HEK293 (cell line): ENCODE measurements around the gene PABPN1.

ENCODE experiments used
- FEZF1 ChIP-seq: fragments of 450-650 bp; formaldehyde crosslinking; IDR thresholded peaks from 2 replicates; pipeline ENCODE4 v1.5.1; 2016; ENCODE audit warnings: missing biosample characterization, missing genetic modification characterization
- IKZF3 ChIP-seq: fragments of 450-650 bp; IDR thresholded peaks from 2 replicates; pipeline ENCODE4 v1.5.0; 2018; ENCODE audit warnings: missing biosample characterization, mild to moderate bottlenecking, missing genetic modification characterization, moderate library complexity
- OSR2 ChIP-seq: fragments of 450-650 bp; formaldehyde crosslinking; IDR thresholded peaks from 2 replicates; pipeline ENCODE4 v1.5.1; 2016; ENCODE audit warnings: missing biosample characterization, missing genetic modification characterization
- SP7 ChIP-seq: fragments of 450-650 bp; formaldehyde crosslinking; IDR thresholded peaks from 2 replicates; pipeline ENCODE4 v1.5.1; 2016; ENCODE audit warnings: missing biosample characterization, missing genetic modification characterization
- YY2 ChIP-seq: fragments of 450-650 bp; formaldehyde crosslinking; IDR thresholded peaks from 2 replicates; pipeline ENCODE4 v1.5.1; 2016; ENCODE audit warnings: missing biosample characterization, missing genetic modification characterization
- ZBTB21 ChIP-seq: fragments of 450-650 bp; formaldehyde crosslinking; IDR thresholded peaks from 2 replicates; pipeline ENCODE4 v1.5.1; 2017; ENCODE audit warnings: missing biosample characterization, missing genetic modification characterization
- ZBTB26 ChIP-seq: fragments of 450-650 bp; formaldehyde crosslinking; optimal IDR thresholded peaks from 2 replicates; pipeline ENCODE3; 2016; ENCODE audit warnings: missing biosample characterization, mild to moderate bottlenecking, missing genetic modification characterization
- ZBTB48 ChIP-seq: fragments of 450-650 bp; formaldehyde crosslinking; IDR thresholded peaks from 2 replicates; pipeline ENCODE4 v1.5.1; 2016; ENCODE audit warnings: missing biosample characterization, missing genetic modification characterization
- ZBTB7A ChIP-seq: fragments of 450-650 bp; formaldehyde crosslinking; IDR thresholded peaks from 2 replicates; pipeline ENCODE4 v1.5.1; 2016; ENCODE audit warnings: low read depth, missing biosample characterization, missing genetic modification characterization
- ZNF112 ChIP-seq: fragments of 450-650 bp; formaldehyde crosslinking; IDR thresholded peaks from 2 replicates; pipeline ENCODE4 v1.5.0; 2017; ENCODE audit warnings: missing biosample characterization, missing genetic modification characterization
- ZNF138 ChIP-seq: fragments of 450-650 bp; formaldehyde crosslinking; IDR thresholded peaks from 2 replicates; pipeline ENCODE4 v1.5.1; 2016; ENCODE audit warnings: missing biosample characterization, missing genetic modification characterization, borderline replicate concordance
- ZNF146 ChIP-seq: fragments of 450-650 bp; formaldehyde crosslinking; IDR thresholded peaks from 2 replicates; pipeline ENCODE4 v1.5.1; 2016; ENCODE audit warnings: missing biosample characterization, missing genetic modification characterization
- ZNF18 ChIP-seq: fragments of 450-650 bp; formaldehyde crosslinking; IDR thresholded peaks from 2 replicates; pipeline ENCODE4 v1.5.1; 2016; ENCODE audit warnings: missing biosample characterization, missing genetic modification characterization
- ZNF24 ChIP-seq: fragments of 450-650 bp; formaldehyde crosslinking; IDR thresholded peaks from 2 replicates; pipeline ENCODE4 v1.5.1; 2016; ENCODE audit warnings: missing biosample characterization, missing genetic modification characterization
- ZNF335 ChIP-seq: fragments of 450-650 bp; formaldehyde crosslinking; conservative IDR thresholded peaks from 2 replicates; pipeline ENCODE4 v1.5.1; 2016; ENCODE audit warnings: missing biosample characterization, missing genetic modification characterization
- ZNF341 ChIP-seq: fragments of 450-650 bp; formaldehyde crosslinking; IDR thresholded peaks from 2 replicates; pipeline ENCODE4; 2016; ENCODE audit warnings: low read depth, missing biosample characterization, missing genetic modification characterization
- ZNF391 ChIP-seq: fragments of 450-650 bp; formaldehyde crosslinking; IDR thresholded peaks from 2 replicates; pipeline ENCODE4 v1.5.1; 2016; ENCODE audit warnings: low read depth, missing biosample characterization, missing genetic modification characterization, borderline replicate concordance
- ZNF416 ChIP-seq: fragments of 450-650 bp; formaldehyde crosslinking; IDR thresholded peaks from 2 replicates; pipeline ENCODE4 v1.5.1; 2016; ENCODE audit warnings: missing biosample characterization, missing genetic modification characterization
- ZNF548 ChIP-seq: fragments of 450-650 bp; formaldehyde crosslinking; IDR thresholded peaks from 2 replicates; pipeline ENCODE4 v1.5.1; 2016; ENCODE audit warnings: missing biosample characterization, missing genetic modification characterization
- ZNF621 ChIP-seq: fragments of 450-650 bp; formaldehyde crosslinking; IDR thresholded peaks from 2 replicates; pipeline ENCODE4 v1.5.1; 2017; ENCODE audit warnings: missing biosample characterization, missing genetic modification characterization
- ZNF677 ChIP-seq: fragments of 450-650 bp; IDR thresholded peaks from 2 replicates; pipeline ENCODE4 v1.5.0; 2018; ENCODE audit warnings: missing biosample characterization, mild to moderate bottlenecking, missing genetic modification characterization, moderate library complexity
- ZNF701 ChIP-seq: fragments of 450-650 bp; formaldehyde crosslinking; IDR thresholded peaks from 2 replicates; pipeline ENCODE4 v1.5.1; 2016; ENCODE audit warnings: missing biosample characterization, missing genetic modification characterization
- ZNF792 ChIP-seq: fragments of 450-650 bp; formaldehyde crosslinking; IDR thresholded peaks from 2 replicates; pipeline ENCODE4 v1.5.1; 2016; ENCODE audit warnings: missing biosample characterization, missing genetic modification characterization
- ZXDB ChIP-seq: fragments of 450-650 bp; formaldehyde crosslinking; IDR thresholded peaks from 2 replicates; pipeline ENCODE4 v1.5.1; 2016; ENCODE audit warnings: missing biosample characterization, missing genetic modification characterization
- TF ChIP-seq, protein P1 (sequence below): fragments of 450-650 bp; formaldehyde crosslinking; IDR thresholded peaks from 2 replicates; pipeline ENCODE4 v1.5.1; 2017; ENCODE audit warnings: missing biosample characterization, missing genetic modification characterization
- TF ChIP-seq, protein P2 (sequence below): fragments of 450-650 bp; formaldehyde crosslinking; IDR thresholded peaks from 2 replicates; pipeline ENCODE4 v1.5.1; 2016; ENCODE audit warnings: missing biosample characterization, missing genetic modification characterization
- TF ChIP-seq, protein P3 (sequence below): fragments of 450-650 bp; formaldehyde crosslinking; IDR thresholded peaks from 2 replicates; pipeline ENCODE4 v1.5.1; 2016; ENCODE audit warnings: missing biosample characterization, missing genetic modification characterization
- TF ChIP-seq, protein P4 (sequence below): fragments of 450-650 bp; formaldehyde crosslinking; IDR thresholded peaks from 2 replicates; pipeline ENCODE4 v1.5.1; 2017; ENCODE audit warnings: missing biosample characterization, missing genetic modification characterization

The PABPN1 gene

GRCh38 chr14:23352506-23353432, 31.5 kb downstream of the PABPN1 start, which contains the start of gene SLC22A17 (continued):
- TF ChIP-seq FEZF1 (tag by site-specific recombination) (no peak), ZNF146 (tag by site-specific recombination) (no peak), ZNF24 (tag by site-specific recombination) (peak; percentile 99), ZBTB26 (tag by site-specific recombination) (peak; percentile 75), ZXDB (tag by site-specific recombination) (peak; percentile 42; the same call in 1 of the 2 replicates), ZNF341 (tag by site-specific recombination) (0 out of 2 replicates have a peak, but pooled peaks have one; percentile 8), ZNF138 (tag by site-specific recombination) (no peak), ZBTB21 (tag by site-specific recombination) (peak; percentile 67; the same call in 1 of the 2 replicates), ZNF677 (no peak), ZNF621 (tag by site-specific recombination) (no peak), ZNF112 (tag by site-specific recombination) (no peak), ZNF335 (tag by site-specific recombination) (peak; percentile 55), ZNF18 (tag by site-specific recombination) (no peak), ZNF548 (tag by site-specific recombination) (no peak), ZNF701 (tag by site-specific recombination) (no peak), ZNF792 (tag by site-specific recombination) (no peak), ZBTB7A (0 out of 2 replicates have a peak, but pooled peaks have one; percentile 43), ZNF391 (tag by site-specific recombination) (0 out of 2 replicates have a peak, but pooled peaks have one; percentile 43), OSR2 (tag by site-specific recombination) (no peak), IKZF3 (no peak), SP7 (tag by site-specific recombination) (0 out of 2 replicates have a peak, but pooled peaks have one; percentile 17), ZBTB48 (tag by site-specific recombination) (peak; percentile 28; the same call in 1 of the 2 replicates), ZNF416 (tag by site-specific recombination) (no peak), YY2 (tag by site-specific recombination) (no peak)
- TF ChIP-seq, protein P1, sequence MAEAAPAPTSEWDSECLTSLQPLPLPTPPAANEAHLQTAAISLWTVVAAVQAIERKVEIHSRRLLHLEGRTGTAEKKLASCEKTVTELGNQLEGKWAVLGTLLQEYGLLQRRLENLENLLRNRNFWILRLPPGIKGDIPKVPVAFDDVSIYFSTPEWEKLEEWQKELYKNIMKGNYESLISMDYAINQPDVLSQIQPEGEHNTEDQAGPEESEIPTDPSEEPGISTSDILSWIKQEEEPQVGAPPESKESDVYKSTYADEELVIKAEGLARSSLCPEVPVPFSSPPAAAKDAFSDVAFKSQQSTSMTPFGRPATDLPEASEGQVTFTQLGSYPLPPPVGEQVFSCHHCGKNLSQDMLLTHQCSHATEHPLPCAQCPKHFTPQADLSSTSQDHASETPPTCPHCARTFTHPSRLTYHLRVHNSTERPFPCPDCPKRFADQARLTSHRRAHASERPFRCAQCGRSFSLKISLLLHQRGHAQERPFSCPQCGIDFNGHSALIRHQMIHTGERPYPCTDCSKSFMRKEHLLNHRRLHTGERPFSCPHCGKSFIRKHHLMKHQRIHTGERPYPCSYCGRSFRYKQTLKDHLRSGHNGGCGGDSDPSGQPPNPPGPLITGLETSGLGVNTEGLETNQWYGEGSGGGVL (tag by site-specific recombination), result peak; percentile 40; the same call in 1 of the 2 replicates
- TF ChIP-seq, protein P2, sequence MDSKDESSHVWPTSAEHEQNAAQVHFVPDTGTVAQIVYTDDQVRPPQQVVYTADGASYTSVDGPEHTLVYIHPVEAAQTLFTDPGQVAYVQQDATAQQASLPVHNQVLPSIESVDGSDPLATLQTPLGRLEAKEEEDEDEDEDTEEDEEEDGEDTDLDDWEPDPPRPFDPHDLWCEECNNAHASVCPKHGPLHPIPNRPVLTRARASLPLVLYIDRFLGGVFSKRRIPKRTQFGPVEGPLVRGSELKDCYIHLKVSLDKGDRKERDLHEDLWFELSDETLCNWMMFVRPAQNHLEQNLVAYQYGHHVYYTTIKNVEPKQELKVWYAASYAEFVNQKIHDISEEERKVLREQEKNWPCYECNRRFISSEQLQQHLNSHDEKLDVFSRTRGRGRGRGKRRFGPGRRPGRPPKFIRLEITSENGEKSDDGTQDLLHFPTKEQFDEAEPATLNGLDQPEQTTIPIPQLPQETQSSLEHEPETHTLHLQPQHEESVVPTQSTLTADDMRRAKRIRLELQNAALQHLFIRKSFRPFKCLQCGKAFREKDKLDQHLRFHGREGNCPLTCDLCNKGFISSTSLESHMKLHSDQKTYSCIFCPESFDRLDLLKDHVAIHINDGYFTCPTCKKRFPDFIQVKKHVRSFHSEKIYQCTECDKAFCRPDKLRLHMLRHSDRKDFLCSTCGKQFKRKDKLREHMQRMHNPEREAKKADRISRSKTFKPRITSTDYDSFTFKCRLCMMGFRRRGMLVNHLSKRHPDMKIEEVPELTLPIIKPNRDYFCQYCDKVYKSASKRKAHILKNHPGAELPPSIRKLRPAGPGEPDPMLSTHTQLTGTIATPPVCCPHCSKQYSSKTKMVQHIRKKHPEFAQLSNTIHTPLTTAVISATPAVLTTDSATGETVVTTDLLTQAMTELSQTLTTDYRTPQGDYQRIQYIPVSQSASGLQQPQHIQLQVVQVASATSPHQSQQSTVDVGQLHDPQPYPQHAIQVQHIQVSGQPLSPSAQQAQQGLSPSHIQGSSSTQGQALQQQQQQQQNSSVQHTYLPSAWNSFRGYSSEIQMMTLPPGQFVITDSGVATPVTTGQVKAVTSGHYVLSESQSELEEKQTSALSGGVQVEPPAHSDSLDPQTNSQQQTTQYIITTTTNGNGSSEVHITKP (tag by site-specific recombination), result peak; percentile 94
- TF ChIP-seq, protein P3, sequence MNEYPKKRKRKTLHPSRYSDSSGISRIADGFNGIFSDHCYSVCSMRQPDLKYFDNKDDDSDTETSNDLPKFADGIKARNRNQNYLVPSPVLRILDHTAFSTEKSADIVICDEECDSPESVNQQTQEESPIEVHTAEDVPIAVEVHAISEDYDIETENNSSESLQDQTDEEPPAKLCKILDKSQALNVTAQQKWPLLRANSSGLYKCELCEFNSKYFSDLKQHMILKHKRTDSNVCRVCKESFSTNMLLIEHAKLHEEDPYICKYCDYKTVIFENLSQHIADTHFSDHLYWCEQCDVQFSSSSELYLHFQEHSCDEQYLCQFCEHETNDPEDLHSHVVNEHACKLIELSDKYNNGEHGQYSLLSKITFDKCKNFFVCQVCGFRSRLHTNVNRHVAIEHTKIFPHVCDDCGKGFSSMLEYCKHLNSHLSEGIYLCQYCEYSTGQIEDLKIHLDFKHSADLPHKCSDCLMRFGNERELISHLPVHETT (tag by site-specific recombination), result no peak
- TF ChIP-seq, protein P4, sequence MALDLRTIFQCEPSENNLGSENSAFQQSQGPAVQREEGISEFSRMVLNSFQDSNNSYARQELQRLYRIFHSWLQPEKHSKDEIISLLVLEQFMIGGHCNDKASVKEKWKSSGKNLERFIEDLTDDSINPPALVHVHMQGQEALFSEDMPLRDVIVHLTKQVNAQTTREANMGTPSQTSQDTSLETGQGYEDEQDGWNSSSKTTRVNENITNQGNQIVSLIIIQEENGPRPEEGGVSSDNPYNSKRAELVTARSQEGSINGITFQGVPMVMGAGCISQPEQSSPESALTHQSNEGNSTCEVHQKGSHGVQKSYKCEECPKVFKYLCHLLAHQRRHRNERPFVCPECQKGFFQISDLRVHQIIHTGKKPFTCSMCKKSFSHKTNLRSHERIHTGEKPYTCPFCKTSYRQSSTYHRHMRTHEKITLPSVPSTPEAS (tag by site-specific recombination), result no peak
